ENCODE measurements around the gene FOSB.

The FOSB gene

GRCh38 chr19:45469132-45469944 lies 1.5 kb downstream of the FOSB start:
- DNase-seq, result peak; percentile 94

- peak; percentile 53 for DNase-seq
Measured at GRCh38 chr19:45469945-45470761, 2.4 kb downstream of the FOSB start.

GRCh38 chr19:45470762-45471081 lies 2.9 kb downstream of the FOSB start:
- DNase-seq, result no peak

- DNase-seq, result no peak
Measured at GRCh38 chr19:45471111-45471930, 3.5 kb downstream of the FOSB start.

- no peak for DNase-seq
Measured at GRCh38 chr19:45471931-45472562, 4.3 kb downstream of the FOSB start.

- no peak for DNase-seq
Measured at GRCh38 chr19:45472563-45473366, 5.0 kb downstream of the FOSB start.

- no peak for DNase-seq
Measured at GRCh38 chr19:45473367-45473681, 5.5 kb downstream of the FOSB start.

- DNase-seq, result no peak
Measured at GRCh38 chr19:45473682-45474605, 6.1 kb downstream of the FOSB start.

- no peak for DNase-seq
Measured at GRCh38 chr19:45474606-45475521, 7.1 kb downstream of the FOSB start.

- DNase-seq, result no peak
Measured at GRCh38 chr19:45475537-45476291, 7.9 kb downstream of the FOSB start.

- no peak for DNase-seq
Measured at GRCh38 chr19:45476304-45476703, 8.5 kb downstream of the FOSB start.

- no peak for DNase-seq
Measured at GRCh38 chr19:45477186-45477585, 9.4 kb downstream of the FOSB start.

- no peak for DNase-seq
Measured at GRCh38 chr19:45477713-45478453, 10.1 kb downstream of the FOSB start.

GRCh38 chr19:45478454-45479238 lies 10.8 kb downstream of the FOSB start:
- peak; percentile 86 for DNase-seq

- no peak for DNase-seq
Measured at GRCh38 chr19:45483033-45483432, 15.2 kb downstream of the FOSB start.

- peak; percentile 73 for DNase-seq
Measured at GRCh38 chr19:45484273-45484945, 16.6 kb downstream of the FOSB start.
